Uterus (tissue), 4 donors: ENCODE results near the gene DDX5. TPM values are rescaled to one million over a fixed set of nuclear protein-coding genes. Genes with fewer than 3 reads are reported as not detected.

Experiments used
- microRNA-seq: library from miRNA; unstranded; fragments of <30 nt; microRNA quantifications from one replicate; pipeline ENCODE4, GENCODE V29; 2016; ENCODE audit warnings: borderline microRNAs expressed, borderline replicate concordance
- small RNA-seq: library from RNA; depleted of rRNA; stranded (forward); fragments of <200 nt; gene quantifications from one replicate; pipeline ENCODE3, GENCODE V24; 2016
- total RNA-seq, 4 donors: library from RNA; depleted of rRNA in 3 of 4; stranded (reverse); fragments of >200 nt in 3 of 4; gene quantifications; one replicate each; pipeline versions ENCODE4 v1.1.0 to v1.2.4, GENCODE V29; 2014 to 2023
- donor health status: DM: yes; HTN: yes; CAD: no.

DDX5 gene
- total RNA-seq, 4 donors from 2014 or later: 576 to 943 (median 602) TPM

Small RNA genes within 50 kb of the gene (microRNA-seq; reads per million reads assigned to microRNA genes)
- gene MIR3064: 5.4 reads per million, percentile 5 among the genes with 10 or more reads in this experiment
- not detected for gene MIR5047

Small RNA genes within 50 kb of the gene (small RNA-seq; reads per million reads assigned to genes)
- not detected for gene ATP5MFP4

Other genes starting within 250 kb of the DDX5 start
- 10 to 100 TPM; 23.8 to 43.4 (median 35.6) TPM for gene TEX2, start 243.0 kb downstream of the DDX5 start, total RNA-seq
- 100 to 1,000 TPM in 3 of 4 donors, 10 to 100 TPM in 1; 77.6 to 551 (median 190) TPM for gene PECAM1, start 115.4 kb downstream of the DDX5 start, total RNA-seq
- 1 to 10 TPM in 3 of 4 donors, under 1 TPM in 1; 0.59 to 9.5 (median 3.8) TPM for gene MILR1, start 57.2 kb downstream of the DDX5 start, total RNA-seq
- gene POLG2, start 9.2 kb downstream of the DDX5 start, total RNA-seq: 10 to 100 TPM in 3 of 4 donors, 1 to 10 TPM in 1; 2.4 to 41.8 (median 17.8) TPM
- 10 to 100 TPM; 34.8 to 100.0 (median 69.8) TPM for gene CEP95, start 688 bp upstream of the DDX5 start, total RNA-seq
- 10 to 100 TPM; 18.4 to 92.0 (median 37.3) TPM for gene SMURF2, start 156.0 kb upstream of the DDX5 start, total RNA-seq